PFSK-1 (cell line): Measurements from ENCODE around the gene STARD3NL.

ENCODE experiments used
- FOXP2 ChIP-seq: optimal IDR thresholded peaks from 2 replicates; pipeline ENCODE3; 2011; ENCODE audit warnings: borderline replicate concordance, control low read depth, inconsistent platforms; ENCODE audit not compliant: insufficient read depth; ENCODE audit errors: extremely low read length, extremely low read depth
- POLR2AphosphoS5 ChIP-seq: IDR thresholded peaks from 2 replicates; pipeline ENCODE4 v1.6.1; 2012; ENCODE audit warnings: low read depth, mild to moderate bottlenecking, control low read depth, low read length, moderate library complexity
- SIN3A ChIP-seq: IDR thresholded peaks from 2 replicates; pipeline ENCODE4 v1.6.1; 2012; ENCODE audit warnings: mild to moderate bottlenecking, low read length, moderate library complexity, borderline replicate concordance; ENCODE audit not compliant: insufficient read depth
- TAF1 ChIP-seq: IDR thresholded peaks from 2 replicates; pipeline ENCODE4 v1.6.1; 2012; ENCODE audit warnings: low read length, control low read depth, borderline replicate concordance; ENCODE audit not compliant: insufficient read depth
- TF ChIP-seq, protein P1 (sequence below), 2 experiments: IDR thresholded peaks; 2 replicates each; pipeline versions ENCODE4 v1.6.1 to v1.8.0; 2011 to 2012; ENCODE audit warnings: low read depth in 2 of 2, low read length in 2 of 2, control low read depth in 1 of 2, inconsistent platforms in 1 of 2, mild to moderate bottlenecking in 1 of 2, moderate library complexity in 1 of 2; ENCODE audit not compliant: insufficient read depth in 1 of 2

The STARD3NL gene

DNA sequence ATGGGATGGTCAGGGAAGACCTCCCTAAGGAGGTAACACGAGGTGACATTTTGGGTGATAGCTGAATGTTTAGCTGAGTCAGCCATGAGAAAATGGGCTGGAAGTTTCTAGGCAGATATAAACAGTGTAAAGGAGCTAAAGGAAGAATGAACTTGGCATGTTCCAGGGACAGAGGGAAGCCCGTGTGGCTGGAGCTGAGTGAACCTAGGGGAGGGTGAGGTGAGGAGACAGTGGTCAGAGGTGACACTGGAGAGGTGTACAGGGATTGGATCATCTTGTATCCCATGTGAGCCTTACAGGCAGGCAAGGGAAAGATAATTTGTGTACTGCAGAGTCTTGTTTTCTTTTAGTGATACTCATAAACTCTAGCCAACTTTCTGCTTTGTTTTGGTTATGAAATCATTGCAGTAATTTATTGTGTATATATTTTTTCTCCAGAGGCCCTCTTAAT, 1.8 kb downstream of the STARD3NL start:
- TF ChIP-seq, protein P1, sequence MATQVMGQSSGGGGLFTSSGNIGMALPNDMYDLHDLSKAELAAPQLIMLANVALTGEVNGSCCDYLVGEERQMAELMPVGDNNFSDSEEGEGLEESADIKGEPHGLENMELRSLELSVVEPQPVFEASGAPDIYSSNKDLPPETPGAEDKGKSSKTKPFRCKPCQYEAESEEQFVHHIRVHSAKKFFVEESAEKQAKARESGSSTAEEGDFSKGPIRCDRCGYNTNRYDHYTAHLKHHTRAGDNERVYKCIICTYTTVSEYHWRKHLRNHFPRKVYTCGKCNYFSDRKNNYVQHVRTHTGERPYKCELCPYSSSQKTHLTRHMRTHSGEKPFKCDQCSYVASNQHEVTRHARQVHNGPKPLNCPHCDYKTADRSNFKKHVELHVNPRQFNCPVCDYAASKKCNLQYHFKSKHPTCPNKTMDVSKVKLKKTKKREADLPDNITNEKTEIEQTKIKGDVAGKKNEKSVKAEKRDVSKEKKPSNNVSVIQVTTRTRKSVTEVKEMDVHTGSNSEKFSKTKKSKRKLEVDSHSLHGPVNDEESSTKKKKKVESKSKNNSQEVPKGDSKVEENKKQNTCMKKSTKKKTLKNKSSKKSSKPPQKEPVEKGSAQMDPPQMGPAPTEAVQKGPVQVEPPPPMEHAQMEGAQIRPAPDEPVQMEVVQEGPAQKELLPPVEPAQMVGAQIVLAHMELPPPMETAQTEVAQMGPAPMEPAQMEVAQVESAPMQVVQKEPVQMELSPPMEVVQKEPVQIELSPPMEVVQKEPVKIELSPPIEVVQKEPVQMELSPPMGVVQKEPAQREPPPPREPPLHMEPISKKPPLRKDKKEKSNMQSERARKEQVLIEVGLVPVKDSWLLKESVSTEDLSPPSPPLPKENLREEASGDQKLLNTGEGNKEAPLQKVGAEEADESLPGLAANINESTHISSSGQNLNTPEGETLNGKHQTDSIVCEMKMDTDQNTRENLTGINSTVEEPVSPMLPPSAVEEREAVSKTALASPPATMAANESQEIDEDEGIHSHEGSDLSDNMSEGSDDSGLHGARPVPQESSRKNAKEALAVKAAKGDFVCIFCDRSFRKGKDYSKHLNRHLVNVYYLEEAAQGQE (IDR thresholded peaks at IDR 0.05; ENCODE audit: insufficient read depth in 1 of 2, low read depth in 2 of 2, low read length in 2 of 2), result no peak
- TF ChIP-seq FOXP2 (no peak), TAF1 (no peak), POLR2AphosphoS5 (no peak), SIN3A (no peak)

DNA sequence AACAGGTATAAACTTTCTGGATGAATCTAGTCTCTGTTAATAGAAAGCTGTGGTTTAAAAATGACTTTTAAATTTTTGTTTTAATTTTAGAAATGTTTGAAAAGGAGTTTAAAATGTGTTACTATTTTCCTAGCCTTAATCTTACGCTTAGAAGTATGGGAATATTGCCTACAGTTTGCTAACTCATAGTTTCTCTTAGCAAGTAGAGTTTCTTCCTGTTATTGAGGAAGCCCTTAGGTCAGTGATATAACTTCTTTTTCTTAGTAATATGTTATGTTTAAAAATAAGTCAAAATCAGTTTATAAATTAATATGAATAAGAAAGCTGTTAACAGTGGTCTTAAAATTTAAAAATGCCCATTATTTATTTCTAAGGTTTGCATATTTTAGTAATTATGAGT, 3.1 kb downstream of the STARD3NL start:
- TF ChIP-seq, protein P1 (IDR thresholded peaks at IDR 0.05; ENCODE audit: insufficient read depth in 1 of 2, low read depth in 2 of 2, low read length in 2 of 2), result no peak
- TF ChIP-seq FOXP2 (no peak), TAF1 (no peak), POLR2AphosphoS5 (no peak), SIN3A (no peak)

DNA sequence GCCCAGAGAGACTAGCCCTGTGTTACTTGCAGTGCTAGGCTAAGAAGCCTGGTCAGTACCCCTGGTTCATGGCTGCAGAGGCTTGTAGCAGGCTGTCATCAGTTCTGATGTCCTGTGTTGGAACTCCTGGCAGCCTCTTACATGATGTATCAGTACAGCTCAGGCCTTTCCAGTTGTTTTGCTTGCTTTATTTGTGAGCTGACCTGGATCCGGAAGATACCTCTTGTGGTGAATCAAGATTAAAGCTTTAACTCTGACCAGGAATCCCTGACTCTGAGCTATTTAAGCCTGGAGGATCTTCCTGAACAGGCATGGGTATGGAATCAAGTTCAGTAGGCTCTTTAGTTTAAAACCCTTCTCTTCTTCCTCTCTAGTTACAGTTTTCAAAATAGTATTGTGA, 4.4 kb downstream of the STARD3NL start:
- TF ChIP-seq, protein P1 (IDR thresholded peaks at IDR 0.05; ENCODE audit: insufficient read depth in 1 of 2, low read depth in 2 of 2, low read length in 2 of 2), result no peak
- TF ChIP-seq TAF1, result no peak
- TF ChIP-seq POLR2AphosphoS5, result no peak
- TF ChIP-seq SIN3A, result no peak
- TF ChIP-seq FOXP2, result no peak

DNA sequence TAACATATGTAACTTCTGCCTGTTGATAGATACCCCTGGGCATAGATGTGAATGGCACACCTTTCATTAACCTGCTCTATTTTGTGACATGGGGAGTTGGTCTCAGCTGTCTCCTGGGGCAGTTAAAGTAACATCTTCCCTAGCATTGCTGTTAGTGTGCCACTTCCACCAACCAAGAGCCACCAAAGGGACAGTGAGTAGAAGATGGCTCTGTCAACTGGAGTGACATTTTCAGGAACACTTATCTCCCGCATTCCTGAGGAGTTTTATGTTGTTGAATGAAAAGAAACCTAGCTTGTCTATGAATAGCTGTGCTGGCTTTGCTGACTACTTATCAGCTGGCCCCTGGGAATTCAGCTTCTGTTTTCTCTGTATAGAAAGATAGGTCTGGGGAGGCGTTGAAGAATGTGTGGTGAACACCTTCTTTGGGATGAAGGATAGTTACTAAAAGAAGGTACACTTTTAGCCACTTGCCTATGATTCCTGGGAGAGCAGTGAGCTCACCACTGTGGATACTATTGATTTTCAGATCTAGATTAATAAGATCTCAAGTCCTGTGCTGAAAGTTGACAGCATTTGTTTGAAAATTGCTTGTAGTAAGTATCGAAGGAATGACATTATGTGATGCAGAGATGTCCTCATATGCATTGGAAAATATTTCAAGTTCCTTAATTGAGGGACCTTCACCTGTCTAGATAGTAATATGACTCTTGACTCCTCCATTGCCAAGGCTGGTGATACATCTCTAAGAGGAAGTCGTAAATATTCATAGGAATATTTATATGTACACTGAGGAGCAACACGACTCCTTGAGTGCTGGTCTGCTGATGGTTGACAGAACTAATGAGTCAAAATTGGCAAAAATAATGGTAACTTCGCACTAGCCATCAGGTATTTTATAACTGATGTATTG, 7.6 kb downstream of the STARD3NL start:
- TF ChIP-seq SIN3A, result no peak
- TF ChIP-seq, protein P1 (IDR thresholded peaks at IDR 0.05; ENCODE audit: insufficient read depth in 1 of 2, low read depth in 2 of 2, low read length in 2 of 2), result no peak
- TF ChIP-seq TAF1, result no peak
- no peak for TF ChIP-seq FOXP2
- TF ChIP-seq POLR2AphosphoS5, result no peak
